Coronary artery (tissue), 2 donors: Measurements from ENCODE around the gene COPZ2.
A peak's percentile ranks its signal among the peaks of the same experiment; 100 is the strongest.
"Not testable (repeated sequence)": the region's sequence is repeated elsewhere in the genome, so short reads cannot be mapped to it uniquely, and the experiment has no call there.

ENCODE experiments used
- DNase-seq: peaks from one replicate; pipeline ENCODE4 v3.0.0-alpha.2; 2017; ENCODE audit warnings: low spot score
- H3K27ac ChIP-seq, 2 donors: fragments of 200-600 bp; sonication (generic); one replicate each; pipeline ENCODE4 v1.5.1; 2016 to 2019
- H3K4me3 ChIP-seq: fragments of 200-600 bp; sonication (generic); 2 replicates; pipeline ENCODE4 v1.5.1; 2016; ENCODE audit warnings: mild to moderate bottlenecking, moderate library complexity
- TF ChIP-seq, protein P1 (sequence below): fragments of 200-600 bp; sonication (generic); IDR thresholded peaks from one replicate; pipeline ENCODE4 v1.5.1; 2019; ENCODE audit warnings: antibody characterized with exemption

Gene COPZ2

DNA sequence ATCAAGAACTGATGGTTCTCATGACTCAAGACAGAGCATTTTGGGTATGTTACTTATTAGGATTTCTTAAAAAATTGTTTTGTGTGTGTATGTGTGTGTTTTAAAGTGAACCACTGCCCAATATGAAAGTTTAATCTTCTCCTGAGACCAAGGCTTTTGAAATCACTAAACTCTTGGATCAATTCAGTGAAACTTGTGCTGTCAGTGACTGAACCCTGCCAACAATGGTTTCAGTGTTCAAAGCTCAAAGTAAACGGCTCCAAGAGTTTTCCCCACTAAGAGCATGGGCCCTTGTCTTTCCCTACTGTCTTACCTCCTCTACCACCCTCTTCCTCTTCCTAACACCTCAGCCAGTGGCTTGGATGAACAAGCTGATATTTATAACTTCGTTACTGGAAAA is 32.6 kb upstream of the COPZ2 start:
- Histone ChIP-seq H3K4me3 (no peak overlapping the region), H3K27ac (no peak overlapping the region)
- DNase-seq: no peak
- TF ChIP-seq, protein P1, sequence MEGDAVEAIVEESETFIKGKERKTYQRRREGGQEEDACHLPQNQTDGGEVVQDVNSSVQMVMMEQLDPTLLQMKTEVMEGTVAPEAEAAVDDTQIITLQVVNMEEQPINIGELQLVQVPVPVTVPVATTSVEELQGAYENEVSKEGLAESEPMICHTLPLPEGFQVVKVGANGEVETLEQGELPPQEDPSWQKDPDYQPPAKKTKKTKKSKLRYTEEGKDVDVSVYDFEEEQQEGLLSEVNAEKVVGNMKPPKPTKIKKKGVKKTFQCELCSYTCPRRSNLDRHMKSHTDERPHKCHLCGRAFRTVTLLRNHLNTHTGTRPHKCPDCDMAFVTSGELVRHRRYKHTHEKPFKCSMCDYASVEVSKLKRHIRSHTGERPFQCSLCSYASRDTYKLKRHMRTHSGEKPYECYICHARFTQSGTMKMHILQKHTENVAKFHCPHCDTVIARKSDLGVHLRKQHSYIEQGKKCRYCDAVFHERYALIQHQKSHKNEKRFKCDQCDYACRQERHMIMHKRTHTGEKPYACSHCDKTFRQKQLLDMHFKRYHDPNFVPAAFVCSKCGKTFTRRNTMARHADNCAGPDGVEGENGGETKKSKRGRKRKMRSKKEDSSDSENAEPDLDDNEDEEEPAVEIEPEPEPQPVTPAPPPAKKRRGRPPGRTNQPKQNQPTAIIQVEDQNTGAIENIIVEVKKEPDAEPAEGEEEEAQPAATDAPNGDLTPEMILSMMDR: no peak

DNA sequence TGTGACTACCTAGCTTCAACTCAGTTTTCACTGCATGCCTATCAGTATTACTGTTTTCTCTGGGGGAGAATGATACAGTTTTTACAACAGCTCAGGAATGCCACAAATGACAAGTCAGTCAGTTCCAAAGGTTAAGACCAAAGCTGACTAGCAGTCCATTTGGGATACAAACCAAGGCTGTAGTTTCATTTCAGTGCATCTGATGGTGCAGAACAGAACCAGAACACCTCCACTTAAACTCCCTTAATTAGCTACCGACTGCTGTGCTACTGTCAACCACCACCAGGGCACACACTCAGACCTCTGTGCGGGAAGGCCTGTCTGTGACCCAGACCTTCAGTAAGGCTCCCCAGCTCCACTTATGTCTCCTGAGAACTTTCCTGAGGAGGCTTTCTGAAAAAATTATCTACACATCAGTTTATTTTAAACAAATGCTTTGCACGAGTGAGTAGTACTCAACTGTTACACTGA is 30.9 kb upstream of the COPZ2 start:
- no peak overlapping the region for H3K4me3 ChIP-seq
- no peak overlapping the region for H3K27ac ChIP-seq
- TF ChIP-seq, protein P1: no peak
- DNase-seq: no peak

DNA sequence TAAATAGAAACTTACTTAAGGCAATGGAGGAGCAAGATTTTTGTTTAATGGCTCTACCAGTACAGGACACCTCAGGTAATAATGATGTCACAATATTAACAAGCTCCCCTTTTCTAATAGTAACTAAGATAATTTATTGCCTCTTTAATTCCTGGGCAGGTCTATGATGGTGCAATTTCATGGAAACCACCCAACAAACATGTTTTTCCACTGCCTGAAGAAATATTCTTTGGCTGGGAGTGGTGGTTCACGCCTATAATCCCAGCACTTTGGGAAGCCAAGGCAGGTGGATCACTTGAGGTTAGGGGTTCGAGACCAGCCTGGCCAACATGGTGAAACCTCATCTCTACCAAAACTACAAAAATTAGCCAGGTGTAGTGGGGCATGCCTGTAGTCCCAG is 30.2 kb upstream of the COPZ2 start:
- peak overlapping the region in 1 of 2 donors; percentile 15 for H3K27ac ChIP-seq
- not testable (repeated sequence) for H3K4me3 ChIP-seq, DNase-seq

DNA sequence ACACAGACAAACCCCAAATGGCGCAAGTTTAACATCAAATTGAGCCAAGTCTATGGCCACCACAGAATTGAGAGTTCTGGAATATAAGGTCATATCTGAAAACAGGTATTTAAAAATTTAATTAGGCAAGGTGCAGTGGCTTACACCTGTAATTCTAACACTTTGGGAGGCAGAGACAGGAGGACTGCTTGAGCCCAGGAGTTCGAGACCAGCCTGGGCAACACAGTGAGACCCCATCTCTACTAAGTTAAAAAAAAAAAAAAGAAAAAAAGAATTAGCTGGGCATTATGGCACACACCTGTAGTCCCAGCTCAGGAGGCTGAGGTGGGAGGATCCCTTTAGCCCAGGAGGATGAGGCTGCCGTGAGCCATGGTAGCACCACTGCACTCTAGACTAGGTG is 29.6 kb upstream of the COPZ2 start:
- TF ChIP-seq, protein P1: no peak
- no peak overlapping the region for H3K27ac ChIP-seq
- H3K4me3 ChIP-seq: no peak overlapping the region
- no peak for DNase-seq

DNA sequence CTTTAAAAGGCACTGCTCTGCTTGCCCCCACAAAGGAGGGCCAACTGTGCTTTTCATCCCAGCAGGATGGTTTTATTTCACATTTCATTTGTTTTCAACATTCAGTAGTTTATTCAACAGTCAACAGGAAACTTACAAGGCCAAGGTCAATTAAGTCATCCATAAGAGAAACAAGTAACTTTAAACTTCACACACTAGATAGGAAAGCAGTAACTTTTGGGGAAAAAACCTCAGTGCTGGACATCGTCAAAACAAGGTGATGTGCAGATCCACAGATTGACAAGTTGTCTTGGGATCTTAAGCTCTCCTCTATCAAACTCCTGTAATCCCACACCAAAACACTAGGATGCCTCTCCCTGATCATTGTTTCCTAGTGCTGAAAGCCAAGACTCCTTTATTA is 29.1 kb upstream of the COPZ2 start:
- TF ChIP-seq, protein P1: no peak
- Histone ChIP-seq H3K27ac (no peak overlapping the region), H3K4me3 (no peak overlapping the region)
- DNase-seq: no peak

DNA sequence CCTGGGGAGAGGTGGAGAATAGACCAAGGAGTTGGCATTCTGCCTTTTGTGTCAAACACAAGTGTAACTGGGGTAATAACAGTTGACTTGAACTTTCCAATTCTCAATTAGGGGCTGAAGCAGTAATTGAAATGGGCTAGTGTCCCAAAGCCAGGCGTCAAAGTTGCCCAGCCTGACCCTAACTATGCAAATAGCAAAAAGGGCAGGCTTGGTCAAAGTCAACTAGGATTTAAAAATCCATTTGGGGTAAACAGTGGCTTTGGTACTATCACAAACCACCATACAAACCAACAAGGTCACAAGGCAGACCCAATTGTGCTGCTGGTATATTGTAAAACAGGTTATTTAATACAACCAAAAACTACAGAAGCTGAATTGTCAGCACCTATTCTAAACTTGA is 28.6 kb upstream of the COPZ2 start:
- no peak overlapping the region for H3K4me3 ChIP-seq
- DNase-seq: no peak
- H3K27ac ChIP-seq: no peak overlapping the region
- TF ChIP-seq, protein P1: no peak

DNA sequence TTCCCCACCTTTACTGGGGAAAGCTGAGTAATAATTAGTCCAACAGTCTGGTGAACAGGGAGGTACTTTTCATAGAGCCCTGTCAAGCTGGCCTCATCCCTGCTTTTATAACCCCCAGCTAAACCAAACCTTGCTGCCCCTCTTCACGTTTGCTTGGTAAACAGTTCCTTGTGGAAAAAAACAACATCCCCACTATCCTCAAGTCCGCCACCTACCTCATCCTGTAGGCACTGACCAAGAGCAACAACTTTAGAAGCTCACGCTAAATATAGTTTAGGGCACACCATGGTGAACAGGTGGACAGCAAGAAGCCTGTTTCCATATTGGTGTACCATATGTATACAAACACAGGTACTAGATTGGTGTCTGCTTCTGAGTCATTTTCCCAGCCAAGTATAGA is 27.0 kb upstream of the COPZ2 start:
- DNase-seq: no peak
- H3K4me3 ChIP-seq: no peak overlapping the region
- TF ChIP-seq, protein P1: no peak
- peak overlapping the region in 1 of 2 donors; percentile 24 for H3K27ac ChIP-seq

DNA sequence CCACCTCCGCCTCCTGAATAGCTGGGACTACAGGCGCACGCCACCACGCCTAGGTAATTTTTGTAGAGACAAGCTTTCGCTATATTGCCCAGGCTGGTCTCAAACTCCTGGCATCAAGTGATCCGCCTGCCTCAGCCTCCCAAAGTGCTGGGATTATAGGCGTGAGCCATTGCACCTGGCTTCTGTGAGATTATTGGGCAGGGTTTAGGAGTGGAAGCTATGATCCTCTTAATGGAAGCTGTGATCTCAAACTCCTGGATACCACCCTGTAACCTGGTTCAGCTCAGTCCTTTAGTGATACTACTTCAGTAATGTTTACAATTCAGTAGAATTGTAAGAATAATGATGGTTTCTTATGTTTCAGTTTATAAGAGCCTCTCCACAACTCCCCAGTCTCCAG is 24.7 kb upstream of the COPZ2 start:
- TF ChIP-seq, protein P1: no peak
- H3K27ac ChIP-seq: no peak overlapping the region
- H3K4me3 ChIP-seq: no peak overlapping the region
- no peak for DNase-seq
